ENCODE data around the gene EPS8. TPM values are rescaled to one million over a fixed set of nuclear protein-coding genes. Genes with fewer than 3 reads are reported as not detected.
A peak's percentile ranks its signal among the peaks of the same experiment; 100 is the strongest.
"Not testable (repeated sequence)": the region's sequence is repeated elsewhere in the genome, so short reads cannot be mapped to it uniquely, and the experiment has no call there.

The EPS8 gene
- total RNA-seq, 1 donor from 2014 or later = 58.2 TPM

DNA sequence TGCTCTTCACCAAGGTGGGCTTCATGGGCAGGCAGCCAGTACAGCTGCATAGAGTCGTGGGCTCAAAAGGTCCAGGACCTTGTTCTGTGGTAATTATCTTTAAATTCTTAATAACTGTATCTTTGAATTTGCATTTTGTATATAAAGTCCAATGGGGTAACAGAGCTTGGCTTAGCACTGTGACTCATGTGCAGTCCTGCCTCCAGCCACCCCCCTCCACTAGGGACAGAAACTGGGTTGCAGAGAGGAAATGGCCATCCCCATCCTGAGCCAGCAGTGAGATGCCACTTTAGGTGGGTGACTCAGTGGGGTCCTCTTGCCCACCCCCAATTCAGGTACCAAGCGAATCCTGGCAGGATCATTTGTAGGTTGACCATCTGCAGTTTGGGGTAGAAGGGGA is 48.1 kb downstream of the EPS8 start:
- intact Hi-C loops (cut with DNase I) = no loop called here
- DNase-seq = no peak
- ATAC-seq = no peak
- no peaks in the 10 kb centered on the region for H3K36me3 ChIP-seq
- H3K4me3 ChIP-seq = no peak overlapping the region
- H3K4me1 ChIP-seq = no peaks in the 10 kb centered on the region
- H3K27ac ChIP-seq = no peak overlapping the region
- H3K9me3 ChIP-seq = no peaks in the 10 kb centered on the region
- TF ChIP-seq, protein P1, sequence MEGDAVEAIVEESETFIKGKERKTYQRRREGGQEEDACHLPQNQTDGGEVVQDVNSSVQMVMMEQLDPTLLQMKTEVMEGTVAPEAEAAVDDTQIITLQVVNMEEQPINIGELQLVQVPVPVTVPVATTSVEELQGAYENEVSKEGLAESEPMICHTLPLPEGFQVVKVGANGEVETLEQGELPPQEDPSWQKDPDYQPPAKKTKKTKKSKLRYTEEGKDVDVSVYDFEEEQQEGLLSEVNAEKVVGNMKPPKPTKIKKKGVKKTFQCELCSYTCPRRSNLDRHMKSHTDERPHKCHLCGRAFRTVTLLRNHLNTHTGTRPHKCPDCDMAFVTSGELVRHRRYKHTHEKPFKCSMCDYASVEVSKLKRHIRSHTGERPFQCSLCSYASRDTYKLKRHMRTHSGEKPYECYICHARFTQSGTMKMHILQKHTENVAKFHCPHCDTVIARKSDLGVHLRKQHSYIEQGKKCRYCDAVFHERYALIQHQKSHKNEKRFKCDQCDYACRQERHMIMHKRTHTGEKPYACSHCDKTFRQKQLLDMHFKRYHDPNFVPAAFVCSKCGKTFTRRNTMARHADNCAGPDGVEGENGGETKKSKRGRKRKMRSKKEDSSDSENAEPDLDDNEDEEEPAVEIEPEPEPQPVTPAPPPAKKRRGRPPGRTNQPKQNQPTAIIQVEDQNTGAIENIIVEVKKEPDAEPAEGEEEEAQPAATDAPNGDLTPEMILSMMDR (IDR thresholded peaks at IDR 0.05) = no peak
- H3K27me3 ChIP-seq = no peaks in the 10 kb centered on the region

- ATAC-seq; H3K36me3 ChIP-seq; H3K27ac ChIP-seq; H3K27me3 ChIP-seq; intact Hi-C loops (cut with DNase I); DNase-seq; H3K9me3 ChIP-seq; H3K4me1 ChIP-seq; H3K4me3 ChIP-seq: not testable (repeated sequence)
These were observed 48.8 kb downstream of the EPS8 start for GRCh38 chr12:15740389-15740788.

DNA sequence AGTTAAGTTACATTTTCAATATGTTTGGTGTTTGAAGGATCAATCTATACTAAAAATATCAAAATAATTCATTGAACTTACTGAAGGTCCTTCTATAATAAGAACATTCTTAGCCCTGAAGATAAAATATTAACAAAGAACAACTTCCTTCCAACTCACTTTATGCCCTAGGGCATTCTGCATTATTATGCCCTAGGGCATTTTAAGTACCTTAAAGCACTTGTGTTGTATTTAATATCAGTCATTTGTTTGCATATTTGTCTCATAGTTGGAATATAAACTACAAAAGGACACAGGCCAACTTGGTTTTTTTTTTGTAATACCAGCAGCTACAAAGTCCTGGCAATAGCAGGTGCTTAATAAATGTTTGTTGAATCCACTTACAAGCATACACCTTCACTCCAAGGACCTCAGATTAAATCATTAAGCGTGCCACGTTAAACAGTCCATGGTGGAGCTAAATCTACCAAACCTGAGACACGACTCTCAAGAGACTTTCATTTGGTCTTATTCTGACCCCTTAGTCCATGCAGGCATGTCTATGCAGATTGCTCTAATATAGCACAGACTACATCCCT is 50.7 kb downstream of the EPS8 start:
- TF ChIP-seq, protein P1 (IDR thresholded peaks at IDR 0.05) = no peak
- no peak for DNase-seq
- H3K4me1 ChIP-seq = no peaks in the 10 kb centered on the region

GRCh38 chr12:15735837-15736615 is 53.2 kb downstream of the EPS8 start:
- no peak for ATAC-seq
- no peaks in the 10 kb centered on the region for H3K36me3 ChIP-seq
- no peaks in the 10 kb centered on the region for H3K27me3 ChIP-seq
- TF ChIP-seq, protein P1 (IDR thresholded peaks at IDR 0.05) = no peak
- intact Hi-C loops (cut with DNase I) = no loop called here
- H3K27ac ChIP-seq = no peak overlapping the region
- H3K9me3 ChIP-seq = no peaks in the 10 kb centered on the region
- peaks cover 7% of the 10 kb centered on the region for H3K4me1 ChIP-seq
- DNase-seq = no peak
- H3K4me3 ChIP-seq = no peak overlapping the region

More for the DNA sequence above, 50.7 kb downstream of the EPS8 start:
- H3K4me3 ChIP-seq = no peak overlapping the region
- no peaks in the 10 kb centered on the region for H3K27me3 ChIP-seq
- intact Hi-C loops (cut with DNase I) = no loop called here
- H3K36me3 ChIP-seq = no peaks in the 10 kb centered on the region
- no peak overlapping the region for H3K27ac ChIP-seq
- H3K9me3 ChIP-seq = no peaks in the 10 kb centered on the region
- no peak for ATAC-seq

DNA sequence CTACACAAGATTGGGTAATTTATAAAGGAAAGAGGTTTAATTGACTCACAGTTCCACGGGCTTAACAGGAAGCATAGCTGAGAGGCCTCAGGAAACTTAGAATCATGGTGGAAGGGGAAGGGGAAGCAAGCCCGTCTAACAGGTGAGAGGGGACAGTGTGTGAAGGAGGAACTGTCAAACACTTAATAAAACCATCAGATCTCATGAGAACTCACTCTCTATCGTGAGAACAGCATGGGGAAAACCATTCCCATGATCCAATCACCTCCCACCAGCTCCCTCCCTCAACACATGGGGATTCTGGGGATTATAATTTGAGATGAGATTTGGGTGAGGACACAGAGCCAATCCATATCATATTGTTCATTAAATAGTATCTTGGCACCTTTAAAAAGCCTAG is 56.1 kb downstream of the EPS8 start:
- H3K36me3 ChIP-seq = no peaks in the 10 kb centered on the region
- no peaks in the 10 kb centered on the region for H3K9me3 ChIP-seq
- ATAC-seq (no peak), DNase-seq (no peak)
- H3K4me1 ChIP-seq = peaks cover 7% of the 10 kb centered on the region
- no peaks in the 10 kb centered on the region for H3K27me3 ChIP-seq
- intact Hi-C loops (cut with DNase I) = no loop called here
- H3K4me3 ChIP-seq = no peak overlapping the region
- H3K27ac ChIP-seq = no peak overlapping the region
- TF ChIP-seq, protein P1 (IDR thresholded peaks at IDR 0.05) = no peak

GRCh38 chr12:15732341-15733061 is 56.7 kb downstream of the EPS8 start:
- Histone ChIP-seq H3K4me1 (peaks cover 7% of the 10 kb centered on the region), H3K36me3 (no peaks in the 10 kb centered on the region), H3K9me3 (no peaks in the 10 kb centered on the region), H3K27me3 (no peaks in the 10 kb centered on the region), H3K27ac (no peak overlapping the region), H3K4me3 (no peak overlapping the region)
- ATAC-seq (peak; percentile 45), DNase-seq (no peak)
- TF ChIP-seq, protein P1 (IDR thresholded peaks at IDR 0.05) = no peak
- intact Hi-C loops (cut with DNase I) = no loop called here
